ENCODE results near the gene LMTK3.

LMTK3 gene, protein sequence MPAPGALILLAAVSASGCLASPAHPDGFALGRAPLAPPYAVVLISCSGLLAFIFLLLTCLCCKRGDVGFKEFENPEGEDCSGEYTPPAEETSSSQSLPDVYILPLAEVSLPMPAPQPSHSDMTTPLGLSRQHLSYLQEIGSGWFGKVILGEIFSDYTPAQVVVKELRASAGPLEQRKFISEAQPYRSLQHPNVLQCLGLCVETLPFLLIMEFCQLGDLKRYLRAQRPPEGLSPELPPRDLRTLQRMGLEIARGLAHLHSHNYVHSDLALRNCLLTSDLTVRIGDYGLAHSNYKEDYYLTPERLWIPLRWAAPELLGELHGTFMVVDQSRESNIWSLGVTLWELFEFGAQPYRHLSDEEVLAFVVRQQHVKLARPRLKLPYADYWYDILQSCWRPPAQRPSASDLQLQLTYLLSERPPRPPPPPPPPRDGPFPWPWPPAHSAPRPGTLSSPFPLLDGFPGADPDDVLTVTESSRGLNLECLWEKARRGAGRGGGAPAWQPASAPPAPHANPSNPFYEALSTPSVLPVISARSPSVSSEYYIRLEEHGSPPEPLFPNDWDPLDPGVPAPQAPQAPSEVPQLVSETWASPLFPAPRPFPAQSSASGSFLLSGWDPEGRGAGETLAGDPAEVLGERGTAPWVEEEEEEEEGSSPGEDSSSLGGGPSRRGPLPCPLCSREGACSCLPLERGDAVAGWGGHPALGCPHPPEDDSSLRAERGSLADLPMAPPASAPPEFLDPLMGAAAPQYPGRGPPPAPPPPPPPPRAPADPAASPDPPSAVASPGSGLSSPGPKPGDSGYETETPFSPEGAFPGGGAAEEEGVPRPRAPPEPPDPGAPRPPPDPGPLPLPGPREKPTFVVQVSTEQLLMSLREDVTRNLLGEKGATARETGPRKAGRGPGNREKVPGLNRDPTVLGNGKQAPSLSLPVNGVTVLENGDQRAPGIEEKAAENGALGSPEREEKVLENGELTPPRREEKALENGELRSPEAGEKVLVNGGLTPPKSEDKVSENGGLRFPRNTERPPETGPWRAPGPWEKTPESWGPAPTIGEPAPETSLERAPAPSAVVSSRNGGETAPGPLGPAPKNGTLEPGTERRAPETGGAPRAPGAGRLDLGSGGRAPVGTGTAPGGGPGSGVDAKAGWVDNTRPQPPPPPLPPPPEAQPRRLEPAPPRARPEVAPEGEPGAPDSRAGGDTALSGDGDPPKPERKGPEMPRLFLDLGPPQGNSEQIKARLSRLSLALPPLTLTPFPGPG (N-terminal part only)

DNA sequence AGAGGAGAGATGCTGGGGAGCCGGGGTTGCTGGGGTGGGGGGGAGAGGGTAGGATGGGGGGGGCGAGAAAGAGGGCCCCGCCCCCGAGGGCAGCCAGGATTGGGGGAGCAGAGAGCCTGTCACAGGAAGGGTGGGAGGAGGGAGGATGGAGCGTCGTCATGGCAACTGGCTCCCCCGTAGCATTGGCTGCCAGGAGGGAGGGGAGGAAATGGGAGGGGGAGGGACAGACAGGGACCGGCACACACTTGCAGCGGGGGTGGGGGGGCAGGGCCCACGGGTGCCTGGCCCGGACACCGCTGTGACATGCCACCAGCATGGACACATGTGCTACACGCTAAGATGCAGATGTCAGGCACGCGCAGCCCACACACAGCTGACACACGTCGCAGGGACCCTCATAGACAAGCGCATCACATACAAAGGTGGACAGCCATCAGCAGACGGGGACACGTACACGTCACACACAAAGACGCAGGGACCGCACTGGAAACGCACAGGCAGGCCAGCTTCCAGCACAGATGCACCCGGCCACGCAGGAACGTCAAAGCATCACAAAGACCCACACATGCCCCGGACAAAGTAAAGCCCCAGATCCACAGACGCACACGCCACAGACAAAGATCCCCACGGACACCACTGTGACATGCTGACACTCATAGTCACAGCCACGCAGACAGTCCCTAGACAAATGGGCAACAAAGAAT lies at the start of gene LMTK3:
LMTK3 (minus strand) TSS at position 36 of the 704 bp plus-strand sequence. CDS start 259 bp downstream, outside the sequence.
- peak; percentile 76 to 79 for DNase-seq

DNA sequence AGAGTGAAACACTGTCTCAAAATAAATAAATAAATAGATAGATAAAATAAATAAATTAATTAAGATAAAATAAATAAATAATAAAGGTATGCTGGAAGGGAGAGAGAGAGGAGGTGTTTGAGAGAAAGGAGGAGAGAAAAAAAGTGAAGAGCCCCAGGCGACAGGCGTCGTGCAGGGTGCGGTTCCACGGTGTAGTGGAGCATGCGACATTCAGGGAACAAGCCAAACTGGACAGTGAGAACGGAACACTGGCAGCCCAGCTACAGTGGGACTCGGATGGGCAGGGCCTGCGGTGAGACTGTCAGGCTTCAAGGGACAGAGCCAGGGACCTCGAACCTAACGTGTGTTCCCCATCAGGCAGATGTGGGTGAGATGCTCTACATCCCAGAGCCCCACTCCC lies 49.8 kb upstream of the LMTK3 start:
- no peak for DNase-seq

DNA sequence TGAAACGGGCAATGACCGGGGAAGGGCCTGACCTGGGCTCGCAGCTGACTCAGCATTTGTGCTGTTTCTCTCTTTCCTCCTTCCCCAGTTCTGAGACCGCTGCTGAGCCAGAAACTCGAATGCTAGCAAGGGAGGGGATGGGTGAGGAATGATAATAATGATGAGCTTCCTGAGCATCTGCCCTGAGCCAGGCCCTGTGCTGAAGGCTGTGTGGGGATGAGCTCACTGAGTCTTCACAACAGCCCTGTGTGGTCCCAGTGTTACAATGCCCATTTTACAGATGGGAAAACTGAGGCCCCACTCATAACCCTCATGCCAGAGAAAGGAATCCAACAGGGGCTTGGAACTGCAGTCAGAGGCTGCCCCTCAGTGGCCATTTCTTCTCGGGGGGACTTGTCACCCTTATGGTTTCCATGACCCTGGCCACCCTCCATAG lies 48.5 kb upstream of the LMTK3 start:
- DNase-seq: no peak

DNA sequence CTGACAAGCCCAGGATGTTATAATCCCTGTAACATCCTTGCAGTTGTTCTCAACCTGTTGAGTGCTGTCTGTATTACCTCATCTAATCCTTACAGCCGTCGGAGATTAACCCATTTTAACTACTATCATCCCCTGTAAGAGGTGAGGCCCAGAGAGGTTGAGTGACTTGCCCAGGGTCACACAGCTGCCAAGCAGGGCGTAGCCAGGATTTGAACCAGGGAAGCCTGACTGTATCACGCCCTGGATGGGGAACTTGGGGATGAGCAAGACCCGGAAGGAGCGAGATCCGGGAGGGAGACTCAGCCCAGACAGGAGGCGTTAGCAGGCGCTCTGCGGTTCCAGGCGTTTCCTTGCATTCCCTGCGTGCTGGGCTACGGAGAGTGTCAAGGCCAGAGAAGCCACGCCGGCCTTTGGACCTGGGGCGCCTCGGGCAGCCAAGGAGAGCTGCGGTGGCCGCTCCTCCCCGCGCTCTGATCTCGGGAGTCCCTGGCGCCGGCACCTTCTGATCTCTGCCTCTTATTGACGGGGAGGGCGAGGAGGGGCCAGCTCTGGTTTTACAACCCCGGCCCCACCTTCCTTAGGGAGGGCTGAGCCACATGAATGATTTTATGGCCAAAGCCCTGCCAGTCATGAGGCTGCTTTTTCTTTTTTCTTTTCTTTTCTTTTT lies 46.5 kb upstream of the LMTK3 start:
- no peak for DNase-seq

DNA sequence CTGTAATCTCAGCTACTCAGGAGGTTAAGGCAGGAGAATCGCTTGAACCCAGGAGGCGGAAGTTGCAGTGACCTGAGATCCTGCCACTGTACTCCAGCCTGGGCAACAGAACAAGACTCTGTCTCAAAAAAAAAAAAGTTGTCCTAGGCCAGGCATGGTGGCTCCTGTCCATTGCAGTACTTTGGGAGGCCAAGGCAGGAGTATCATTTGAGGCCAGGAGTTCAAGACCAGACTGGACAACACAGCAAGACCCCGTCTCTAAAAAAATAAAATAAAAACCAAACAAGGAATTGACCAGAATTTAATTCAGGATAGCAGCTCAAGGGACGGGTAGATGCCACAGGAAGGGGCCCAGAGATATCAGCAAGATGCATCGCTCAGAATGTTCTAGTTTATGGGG lies 45.2 kb upstream of the LMTK3 start:
- no peak for DNase-seq

DNA sequence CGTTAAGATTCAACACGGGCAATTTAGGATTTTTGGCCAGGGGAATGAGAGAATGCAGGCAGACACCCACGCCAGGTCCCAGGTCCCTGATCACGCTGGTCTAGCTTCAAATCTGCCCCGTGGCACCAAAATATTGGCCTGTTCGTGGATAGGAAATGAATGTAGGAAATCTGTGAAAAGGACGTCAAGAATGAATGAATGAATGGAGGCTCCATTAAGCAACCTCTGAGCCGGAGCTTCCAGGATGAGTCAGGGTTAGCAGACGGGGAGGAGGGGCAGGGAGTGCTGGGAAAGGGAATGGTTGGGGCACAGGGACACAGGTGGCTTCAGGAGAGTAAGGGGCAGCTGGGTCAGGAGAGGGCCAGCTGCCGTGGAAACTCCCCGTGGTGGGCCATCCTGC lies 44.5 kb upstream of the LMTK3 start:
- no peak for DNase-seq

DNA sequence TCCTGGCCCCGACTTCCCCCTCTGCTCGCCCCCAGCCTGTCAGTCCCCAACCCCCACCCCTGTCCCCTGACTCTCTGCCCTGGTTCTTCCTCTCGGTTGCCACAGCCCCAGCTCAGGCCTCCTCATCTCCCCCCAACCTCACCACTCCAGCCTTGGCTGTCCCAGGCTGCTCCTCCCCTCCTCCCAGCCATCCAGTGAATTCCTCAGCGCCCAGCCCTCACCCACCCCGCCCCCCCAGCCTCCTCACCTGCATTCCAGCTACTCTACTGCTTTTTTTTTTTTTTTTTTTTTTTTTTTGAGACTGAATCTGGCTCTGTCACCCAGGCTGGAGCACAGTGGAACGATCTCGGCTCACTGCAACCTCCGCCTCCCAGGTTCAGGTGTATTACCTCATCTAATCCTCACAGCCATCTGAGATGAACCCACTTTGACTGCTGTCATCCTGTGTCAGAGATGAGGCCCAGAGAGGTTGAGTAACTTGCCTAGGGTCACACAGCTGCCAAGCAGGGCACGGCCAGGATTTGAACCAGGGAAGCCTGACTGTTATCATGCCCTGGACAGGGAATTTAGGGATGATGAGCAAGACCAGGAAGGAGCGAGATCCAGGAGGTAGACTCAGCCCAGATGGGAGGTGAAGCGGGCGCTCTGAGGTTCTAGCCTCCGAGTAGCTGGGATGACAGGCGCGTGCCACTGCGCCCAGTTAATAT lies 42.9 kb upstream of the LMTK3 start:
- DNase-seq: no peak

DNA sequence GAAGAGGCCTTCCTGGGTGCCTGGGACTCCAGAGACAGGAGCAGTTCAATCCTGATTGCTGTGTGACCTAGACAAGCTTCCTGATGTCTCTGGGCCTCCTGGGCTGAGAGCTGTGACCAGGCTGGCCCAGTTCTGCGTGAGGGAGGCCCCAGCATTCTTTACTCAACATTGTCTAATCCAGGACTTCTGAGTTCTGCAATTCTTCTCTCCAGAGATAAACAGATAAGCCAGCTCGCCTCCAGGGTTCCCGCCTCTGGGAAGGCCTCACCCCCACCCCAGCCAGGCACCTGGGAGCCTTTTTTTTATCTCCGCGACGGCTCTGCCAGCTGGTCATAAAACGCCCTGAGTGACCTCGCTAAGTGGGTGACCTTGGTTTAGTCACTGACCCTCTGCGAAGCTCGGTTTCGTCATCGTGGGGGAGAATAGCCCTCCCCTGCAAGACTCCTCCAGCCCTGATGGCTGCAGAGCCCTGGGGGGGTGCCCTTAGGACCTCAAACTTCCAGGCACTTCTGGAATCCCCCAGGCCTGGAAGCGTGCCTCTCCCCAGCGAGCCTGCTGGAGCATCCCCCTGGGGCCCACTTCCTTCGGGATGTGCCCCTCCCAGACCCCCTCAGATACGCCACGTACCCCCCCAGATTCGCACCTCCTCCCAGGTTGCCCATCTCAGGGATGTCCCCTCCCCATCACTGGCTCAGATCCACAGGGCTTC lies 42.2 kb upstream of the LMTK3 start:
- DNase-seq: no peak

DNA sequence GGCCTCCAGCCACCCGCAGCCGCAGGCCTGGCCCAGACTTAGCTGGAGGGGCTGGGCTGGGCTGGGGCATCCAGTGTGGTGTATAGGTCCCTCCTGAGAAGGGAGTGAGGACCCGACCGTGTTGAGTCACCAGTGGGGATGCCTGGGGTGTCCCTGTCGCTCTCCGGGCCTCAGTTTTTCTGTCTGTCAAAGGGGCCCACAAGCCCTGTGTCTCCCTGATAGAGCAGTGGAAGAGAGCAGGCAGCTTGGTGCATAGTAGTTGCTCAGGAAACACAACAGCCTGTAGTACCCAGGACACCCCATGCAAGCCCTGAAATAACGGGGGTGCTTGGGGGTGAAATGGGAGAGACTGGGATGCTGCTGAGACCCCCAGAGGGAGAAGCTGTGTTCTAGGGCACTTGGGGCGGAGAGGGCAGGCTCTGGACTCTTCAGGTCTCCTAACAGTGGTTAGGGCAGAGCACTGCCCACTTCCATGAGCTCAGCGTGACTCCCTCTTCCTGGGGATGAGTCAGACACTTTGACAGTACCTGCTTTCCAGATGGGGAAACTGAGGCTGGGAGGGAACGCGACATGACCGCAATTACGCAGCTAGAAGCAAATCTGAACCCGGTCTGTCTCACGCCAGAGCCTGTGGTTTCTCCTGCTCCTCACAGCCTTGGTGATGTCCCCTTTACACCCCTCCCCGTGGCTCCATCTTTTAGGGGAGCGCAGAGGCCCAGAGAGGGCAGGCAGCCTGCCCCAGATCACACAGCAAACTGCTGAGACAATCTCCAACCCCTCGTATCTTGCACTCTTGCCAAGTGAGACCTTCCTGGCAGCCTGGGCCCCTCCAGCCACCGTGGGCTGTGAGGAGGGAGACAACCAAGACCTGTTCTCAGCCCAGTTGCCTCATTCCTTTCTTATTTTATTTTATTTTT lies 41.0 kb upstream of the LMTK3 start:
- no peak for DNase-seq

DNA sequence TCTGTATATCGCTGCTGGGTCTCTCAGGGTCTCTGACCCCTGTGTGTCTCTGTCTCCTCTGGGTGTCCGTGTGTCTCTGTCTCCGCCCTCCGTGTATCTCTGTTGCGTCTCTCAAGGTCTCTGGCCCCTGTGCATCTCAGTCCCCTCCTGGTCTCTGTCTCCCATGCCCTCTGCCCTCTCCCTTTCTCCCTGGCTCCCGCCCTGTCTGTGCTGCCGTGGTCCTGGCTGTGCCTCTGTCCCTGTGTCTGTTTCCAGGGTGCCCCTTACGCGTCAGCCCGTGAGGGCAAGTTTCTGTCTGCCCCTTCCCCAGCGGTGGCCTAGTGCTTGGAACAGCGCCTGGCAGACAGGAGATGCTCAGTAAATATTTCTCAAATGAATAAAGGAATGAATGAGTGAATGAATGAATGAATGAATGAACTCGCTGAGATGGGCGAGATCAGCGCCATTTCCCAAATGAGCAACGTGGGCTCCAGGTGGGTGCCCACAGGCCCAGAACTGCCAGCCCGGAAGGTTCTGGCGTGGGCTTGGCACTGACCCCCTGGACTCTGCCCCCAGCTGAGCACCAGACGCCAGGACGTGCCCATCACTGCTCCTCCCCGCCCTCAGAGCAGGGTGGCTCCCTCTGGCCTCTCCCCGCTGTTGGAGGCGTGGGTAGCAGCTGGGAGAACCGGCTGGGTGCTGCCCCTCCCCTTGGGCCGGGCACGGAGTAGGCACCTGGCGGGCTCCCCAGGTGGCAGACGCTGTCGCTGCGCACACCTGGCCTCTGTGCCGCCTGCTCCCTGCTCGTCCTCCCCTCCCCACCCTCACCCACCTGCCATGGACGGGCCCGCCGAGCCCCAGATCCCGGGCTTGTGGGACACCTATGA lies 40.0 kb upstream of the LMTK3 start, which contains the start of gene SULT2B1:
SULT2B1 (plus strand) TSS at position 736 of the 866 bp plus-strand sequence; CDS start at position 817, 81 bp downstream.
- no peak for DNase-seq

DNA sequence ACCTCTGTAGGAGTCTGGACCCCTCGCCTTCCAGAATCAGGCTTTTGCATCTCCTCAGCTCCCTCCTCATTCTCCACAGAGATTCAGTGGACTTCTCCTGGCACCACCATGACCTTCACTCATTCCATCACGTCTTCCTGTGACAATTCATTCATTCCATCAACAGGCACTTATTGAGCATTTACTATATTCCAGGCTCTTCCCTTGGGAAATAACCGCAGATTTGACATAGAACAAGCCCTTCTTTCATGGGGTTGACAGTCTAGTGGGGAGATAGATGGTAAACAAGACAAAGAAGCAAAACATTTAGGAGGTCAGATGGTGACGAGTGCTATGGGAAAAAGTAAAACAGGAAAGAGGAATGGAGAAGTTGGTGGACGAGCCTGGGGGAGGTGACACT lies 37.7 kb upstream of the LMTK3 start:
- no peak for DNase-seq

DNA sequence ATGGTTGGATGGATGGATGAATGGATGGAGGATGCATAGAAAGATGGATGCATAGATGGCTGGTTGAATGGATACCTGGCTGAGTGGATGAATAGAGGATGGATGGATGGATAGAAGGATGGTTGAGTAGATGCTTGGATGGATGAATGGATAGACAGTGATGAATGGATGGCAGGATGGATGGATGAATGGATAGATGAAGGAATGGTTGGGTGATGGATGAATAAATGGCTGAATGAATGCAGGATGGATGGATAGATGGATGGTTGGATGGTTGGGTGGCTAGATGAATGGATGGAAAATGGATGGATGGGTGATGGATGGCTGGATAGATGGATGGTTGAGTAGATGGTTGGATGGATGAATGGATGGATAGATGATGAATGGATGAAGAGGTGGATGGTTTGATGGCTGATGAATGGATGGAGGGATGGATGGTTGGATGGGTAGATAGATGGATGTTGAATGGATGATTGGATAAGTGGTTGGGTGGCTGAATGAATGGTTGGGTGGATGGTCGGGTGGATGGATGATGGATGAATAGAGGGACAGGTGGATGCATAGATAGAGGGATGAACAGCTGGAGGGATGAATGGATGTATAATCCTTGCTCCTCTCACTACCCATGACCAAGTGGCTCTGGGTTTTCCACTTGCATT lies 36.7 kb upstream of the LMTK3 start:
- no peak for DNase-seq

DNA sequence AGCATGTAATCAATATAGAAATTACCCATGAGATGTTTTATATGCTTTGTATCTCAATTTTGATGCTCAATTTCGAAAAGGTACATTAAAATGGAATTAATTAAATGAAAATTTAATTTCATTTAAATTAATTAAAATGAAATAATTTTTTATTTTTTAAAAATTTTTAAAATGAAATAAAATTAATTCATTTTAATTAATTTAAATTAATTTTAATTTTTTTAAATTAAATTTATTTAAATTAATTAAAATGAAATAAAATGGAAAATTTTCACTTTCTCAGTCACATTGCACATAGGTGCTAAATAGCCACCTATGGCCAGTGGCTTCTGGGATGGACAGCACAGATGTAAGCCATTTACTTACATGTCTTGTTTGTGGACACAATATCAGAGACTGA lies 36.1 kb upstream of the LMTK3 start:
- no peak for DNase-seq

DNA sequence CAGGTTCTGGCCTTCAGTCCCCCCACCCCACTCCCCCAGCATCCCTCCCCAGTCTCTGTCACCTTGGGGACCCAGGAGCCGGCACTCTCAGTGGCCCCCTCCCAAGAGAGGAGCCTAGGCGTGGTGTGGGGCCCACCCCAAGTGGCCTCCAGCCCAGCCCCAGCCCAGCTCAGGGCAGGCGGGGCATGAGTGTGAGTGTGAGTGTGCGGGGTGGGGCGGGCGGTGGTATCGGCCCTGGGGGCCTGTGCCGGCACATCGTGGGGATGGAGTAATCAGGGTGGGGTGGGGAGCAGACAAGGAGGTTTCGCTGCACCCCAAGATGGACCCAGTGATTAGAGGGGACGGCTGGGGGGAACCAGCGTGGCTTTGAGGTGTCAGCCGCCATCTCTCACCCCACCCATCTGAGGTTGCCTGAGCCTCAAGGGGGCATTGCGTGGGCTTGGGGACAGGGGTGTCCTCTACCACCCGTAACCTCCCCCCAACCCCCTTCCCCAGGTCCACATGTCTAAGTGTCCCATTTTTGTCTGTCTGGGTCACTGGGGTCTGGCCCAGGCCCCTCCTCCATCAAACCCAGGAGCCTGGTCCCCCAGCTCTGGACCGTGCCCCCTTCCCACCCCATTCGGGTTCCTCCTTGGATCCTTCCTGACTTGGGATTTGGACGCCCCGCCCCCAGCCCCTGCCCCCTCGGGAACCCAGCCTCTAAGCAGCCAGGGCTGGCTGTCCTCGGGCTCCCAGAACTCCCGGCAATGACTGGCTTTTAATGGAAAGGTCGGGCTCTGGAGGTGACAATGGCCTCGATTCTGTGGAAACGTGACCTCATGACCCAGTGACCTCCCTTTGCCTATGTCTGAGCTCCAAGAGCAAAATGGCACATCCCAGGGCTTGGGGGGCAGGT lies 33.5 kb upstream of the LMTK3 start:
- DNase-seq: no peak

DNA sequence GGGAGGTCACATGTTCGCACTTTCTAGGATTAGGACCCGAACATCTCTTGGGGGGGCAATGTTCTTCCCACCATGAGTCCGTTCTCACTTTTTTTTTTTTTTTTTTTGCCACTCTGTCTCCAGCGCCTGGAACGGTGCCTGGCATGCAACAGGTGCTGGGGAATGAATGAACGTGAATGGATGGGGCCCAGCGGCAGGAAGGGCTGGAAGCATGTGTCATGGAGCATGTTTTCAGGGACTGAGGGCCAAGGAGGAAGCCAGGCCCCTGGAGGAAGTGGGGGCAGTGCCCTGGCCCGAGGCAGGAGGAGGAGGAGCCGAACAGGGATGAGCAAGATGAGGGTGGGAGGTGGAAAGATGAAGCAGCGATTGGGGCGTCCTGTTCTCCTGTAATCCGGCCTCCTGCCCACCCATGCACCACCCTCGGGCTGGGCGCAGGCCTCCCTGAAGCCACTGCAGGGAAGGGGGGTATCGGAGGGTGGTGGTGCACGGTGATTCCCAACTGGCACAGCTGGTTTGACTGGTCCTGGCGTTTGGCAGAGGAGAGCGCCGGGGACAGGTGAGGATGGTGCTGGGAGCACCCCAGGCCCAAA lies 31.6 kb upstream of the LMTK3 start:
- DNase-seq: no peak

DNA sequence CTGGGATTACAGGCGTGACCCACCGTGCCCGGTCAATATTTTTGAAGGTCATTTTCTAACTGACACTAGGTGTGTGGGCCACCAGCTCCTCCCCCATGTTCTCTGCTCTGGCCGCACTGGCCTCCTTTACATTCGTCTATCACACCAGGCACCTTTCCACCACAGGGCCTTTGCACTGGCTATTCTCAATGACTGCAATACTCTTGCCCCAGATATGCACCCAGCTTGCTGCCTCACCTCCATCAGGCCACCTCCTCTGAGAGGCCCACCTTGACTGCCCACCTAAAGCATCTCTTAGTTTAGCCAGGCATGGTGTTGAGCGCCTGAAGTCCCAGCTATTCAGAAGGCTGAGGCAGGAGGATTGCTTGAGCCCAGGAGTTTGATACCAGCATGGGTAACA lies 30.2 kb upstream of the LMTK3 start:
- DNase-seq: no peak
